VCaP (cell line): Measurements from ENCODE around the gene CD200R1L.

Source experiments
- H3K27ac ChIP-seq: fragments of 450-650 bp; 2 replicates; pipeline ENCODE4 v1.5.1; 2017
- CTCF ChIP-seq: fragments of 450-650 bp; conservative IDR thresholded peaks from 2 replicates; pipeline ENCODE4 v1.5.1; 2017; ENCODE audit warnings: mild to moderate bottlenecking, moderate library complexity

CD200R1L gene

GRCh38 chr3:112774293-112774926, 72.3 kb downstream of the CD200R1L start:
- no peak overlapping the region for H3K27ac ChIP-seq
- TF ChIP-seq CTCF: no peak

- H3K27ac ChIP-seq: no peak overlapping the region
- no peak for TF ChIP-seq CTCF
These were observed 72.8 kb downstream of the CD200R1L start for GRCh38 chr3:112773864-112774263.

- TF ChIP-seq CTCF: no peak
These were observed 75.7 kb downstream of the CD200R1L start for GRCh38 chr3:112770951-112771350.

GRCh38 chr3:112770032-112770626, 76.5 kb downstream of the CD200R1L start:
- no peak overlapping the region for H3K27ac ChIP-seq
- TF ChIP-seq CTCF: no peak

More at GRCh38 chr3:112770951-112771350, 75.7 kb downstream of the CD200R1L start:
- H3K27ac ChIP-seq: no peak overlapping the region

GRCh38 chr3:112769286-112769978, 77.2 kb downstream of the CD200R1L start:
- no peak overlapping the region for H3K27ac ChIP-seq
- no peak for TF ChIP-seq CTCF

GRCh38 chr3:112767777-112768176, 78.9 kb downstream of the CD200R1L start:
- no peak overlapping the region for H3K27ac ChIP-seq
- TF ChIP-seq CTCF: no peak

GRCh38 chr3:112767177-112767576, 79.5 kb downstream of the CD200R1L start:
- H3K27ac ChIP-seq: no peak overlapping the region
- TF ChIP-seq CTCF: no peak
